ENCODE measurements around the gene HECTD3. TPM values are rescaled to one million over a fixed set of nuclear protein-coding genes. Genes with fewer than 3 reads are reported as not detected.

The HECTD3 gene
- total and polyA plus RNA-seq, 2 of the 4 experiments (the other 2 are of a cell fraction) = 12.2 to 39.5 TPM

- Histone ChIP-seq H3K36me3 (ENCODE audit: control insufficient read depth, insufficient read depth, low read length) (no peaks in the 10 kb centered on the region), H2BK5ac (ENCODE audit: low read depth, low read length, poor library complexity, severe bottlenecking) (no peak overlapping the region), H3K9me3 (ENCODE audit: control insufficient read depth, insufficient read depth, low read length) (no peaks in the 10 kb centered on the region), H3K4me2 (ENCODE audit: low read depth, low read length) (no peak overlapping the region), H3K9ac (ENCODE audit: low read depth, low read length) (no peak overlapping the region), H4K20me1 (ENCODE audit: insufficient read depth, low read length) (no peaks in the 10 kb centered on the region), H4K5ac (ENCODE audit: low read depth, low read length) (no peak overlapping the region), H3K4me1 (ENCODE audit: control insufficient read depth, insufficient read depth, low read length) (no peaks in the 10 kb centered on the region), H2BK20ac (ENCODE audit: low read depth, low read length) (no peak overlapping the region), H3K18ac (ENCODE audit: low read depth, low read length) (no peak overlapping the region), H3K23ac (ENCODE audit: low read depth, low read length) (no peak overlapping the region; the same call in 1 of the 2 replicates), H3K14ac (replicated peaks; ENCODE audit: low read depth, low read length) (no peak overlapping the region), H2BK120ac (ENCODE audit: low read depth, low read length) (no peak overlapping the region), H2AK9ac (replicated peaks; ENCODE audit: low read depth, low read length, poor library complexity) (no peak overlapping the region), H3K4ac (ENCODE audit: low read depth, low read length) (no peak overlapping the region), H3K79me1 (ENCODE audit: low read depth in 1 of 2, low read length in 2 of 2) (no peaks in the 10 kb centered on the region), H3K27me3 (ENCODE audit: control insufficient read depth, insufficient read depth, low read length) (peaks cover 5% of the 10 kb centered on the region; the same call in 1 of the 2 replicates), H4K91ac (ENCODE audit: insufficient read depth, low read depth, low read length) (no peak overlapping the region), H3K27ac (ENCODE audit: insufficient read depth, low read length) (no peak overlapping the region), H2AK5ac (ENCODE audit: low read depth, low read length) (no peak overlapping the region), H2AFZ (replicated peaks; ENCODE audit: low read length, poor library complexity) (no peak overlapping the region), H2BK15ac (ENCODE audit: low read depth, low read length) (no peak overlapping the region), H4K8ac (ENCODE audit: low read depth in 2 of 2, low read length in 2 of 2) (no peak overlapping the region), H3K56ac (ENCODE audit: extremely low read depth, insufficient read depth, low read length) (no peak overlapping the region), H3K9me1 (ENCODE audit: insufficient read depth, low read length) (no peaks in the 10 kb centered on the region; the same call in 1 of the 2 replicates), H3K4me3 (ENCODE audit: insufficient read depth, low read depth, low read length) (no peak overlapping the region)
- BruUV-seq (replicated peaks) = no TSS peak
- no peak for DNase-seq
- no peak for ATAC-seq (ENCODE audit: low read depth)
- in situ Hi-C loops (cut with MboI; ENCODE audit: low sequenced_read_pairs) (no loop called here), dilution Hi-C loops (cut with HindIII; ENCODE audit: low sequenced_read_pairs, unreplicated experiment) (no loop called here), intact Hi-C loops (cut with micrococcal nuclease) (loop anchor here (5.0 kb wide), 1 partner anchor 257 kb away; no protein-coding TSS in a partner anchor)
- TF ChIP-seq RFX5 (IDR thresholded peaks at IDR 0.05; ENCODE audit: low read depth, low read length) (no peak), POLR2A (IDR thresholded peaks at IDR 0.05; ENCODE audit: low read depth, low read length) (no peak), MAZ (IDR thresholded peaks at IDR 0.05; ENCODE audit: borderline replicate concordance, low read depth, low read length) (no peak), ELK1 (IDR thresholded peaks at IDR 0.05; ENCODE audit: borderline replicate concordance, low read depth, low read length) (no peak), NFE2L2 (IDR thresholded peaks at IDR 0.05; ENCODE audit: low read depth, low read length) (no peak), CHD1 (IDR thresholded peaks at IDR 0.05; ENCODE audit: low read depth, low read length) (no peak), MXI1 (IDR thresholded peaks at IDR 0.05; ENCODE audit: borderline replicate concordance, low read depth, low read length) (no peak), CEBPB (IDR thresholded peaks at IDR 0.05; ENCODE audit: low read depth, low read length) (no peak)
- POLR2A ChIA-PET (ENCODE audit: unreplicated experiment) = no interaction called here
- CTCF ChIA-PET = no interaction called here
- 74% methylated on average over 4 of the region's 7 CpGs; no CpG with 5 or more reads in 1 of the 2 experiments for WGBS, 2 experiments (ENCODE audit: extremely low coverage in 2 of 2, insufficient read length in 1 of 2)
These were observed 24.6 kb upstream of the HECTD3 start for GRCh38 chr1:45035631-45036301.

Measured in IMR-90 (cell line).